Fibroblast of lung (primary cell): ENCODE results near the gene NKD2.

Experiments used
- CTCF ChIP-seq, 2 donors: IDR thresholded peaks in 1 of 2; conservative IDR thresholded peaks in 1 of 2; 1 replicate in 1 of 2; 2 replicates in 1 of 2; pipeline ENCODE4 v1.5.1; 2011 to 2012; ENCODE audit warnings: low read length in 2 of 2, control low read depth in 1 of 2, inconsistent platforms in 1 of 2, low read depth in 1 of 2, mild to moderate bottlenecking in 1 of 2
- EZH2 ChIP-seq: IDR thresholded peaks from 2 replicates; pipeline ENCODE4 v1.5.1; 2012; ENCODE audit warnings: low read length, control low read depth, mild to moderate bottlenecking; ENCODE audit errors: missing control alignments

- no peak for TF ChIP-seq CTCF (conservative IDR thresholded peaks at IDR 0.05 in 1 of 2, IDR thresholded peaks at IDR 0.05 in 1 of 2; ENCODE audit: low read depth in 1 of 2, low read length in 2 of 2)
- TF ChIP-seq EZH2, result no peak
Measured at GRCh38 chr5:1062761-1063568, 54.4 kb downstream of the NKD2 start.
